SH-SY5Y (cell line): Measurements from ENCODE around the gene TRIM46.

Source experiments
- GATA2 ChIP-seq: IDR thresholded peaks from 2 replicates; pipeline ENCODE4 v1.6.1; 2011; ENCODE audit warnings: mild to moderate bottlenecking, low read depth, low read length
- GATA3 ChIP-seq: IDR thresholded peaks from 2 replicates; pipeline ENCODE4 v1.6.1; 2011; ENCODE audit warnings: low read depth, mild to moderate bottlenecking, low read length, moderate library complexity

DNA sequence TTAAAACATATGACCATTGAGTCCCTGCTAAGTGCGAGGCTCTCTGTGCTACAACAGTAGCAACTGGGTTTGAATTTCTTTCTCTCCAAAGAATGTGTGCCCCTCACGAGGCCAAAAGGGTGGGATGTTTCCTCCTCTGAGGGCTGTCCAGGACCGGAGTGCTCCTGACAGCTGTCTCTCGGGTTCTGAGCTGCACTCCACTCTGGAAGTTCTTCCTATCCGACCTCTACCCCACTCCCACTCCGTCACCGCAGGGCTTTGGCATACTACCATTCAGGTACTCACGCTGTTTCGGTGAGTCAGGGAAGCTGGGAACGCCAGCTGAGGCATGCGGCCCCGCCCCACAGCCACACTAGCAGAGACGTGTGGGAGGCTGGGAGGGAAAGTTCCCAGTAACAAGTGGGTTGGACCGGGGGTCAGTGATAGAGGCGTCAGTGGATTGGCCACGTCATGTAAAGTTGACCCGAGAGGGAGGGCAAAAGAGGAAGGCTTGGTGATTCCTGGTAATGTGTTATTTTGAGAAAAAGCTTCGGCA lies 38.7 kb upstream of the TRIM46 start:
- TF ChIP-seq GATA2, result no peak
- TF ChIP-seq GATA3, result no peak
